Activated naive CD8-positive, alpha-beta T cell (primary cell): ENCODE measurements around the gene ARMH3.
"Not testable (repeated sequence)": the region's sequence is repeated elsewhere in the genome, so short reads cannot be mapped to it uniquely, and the experiment has no call there.

Experiments used
- H3K27ac Mint-ChIP-seq: one replicate; pipeline ENCODE4 v1.8.0; 2021; ENCODE audit warnings: mixed read lengths
- H3K27me3 Mint-ChIP-seq: one replicate; pipeline ENCODE4 v1.8.0; 2021; ENCODE audit warnings: mixed read lengths
- H3K36me3 Mint-ChIP-seq: one replicate; pipeline ENCODE4 v1.8.0; 2021; ENCODE audit warnings: mixed read lengths
- H3K4me1 Mint-ChIP-seq: one replicate; pipeline ENCODE4 v1.8.0; 2021; ENCODE audit warnings: low read depth, mixed read lengths
- H3K4me3 Mint-ChIP-seq: one replicate; pipeline ENCODE4 v1.8.0; 2021; ENCODE audit warnings: mild to moderate bottlenecking, mixed read lengths
- H3K9me3 Mint-ChIP-seq: one replicate; pipeline ENCODE4 v1.8.0; 2021; ENCODE audit warnings: low read depth, mixed read lengths

The ARMH3 gene

DNA sequence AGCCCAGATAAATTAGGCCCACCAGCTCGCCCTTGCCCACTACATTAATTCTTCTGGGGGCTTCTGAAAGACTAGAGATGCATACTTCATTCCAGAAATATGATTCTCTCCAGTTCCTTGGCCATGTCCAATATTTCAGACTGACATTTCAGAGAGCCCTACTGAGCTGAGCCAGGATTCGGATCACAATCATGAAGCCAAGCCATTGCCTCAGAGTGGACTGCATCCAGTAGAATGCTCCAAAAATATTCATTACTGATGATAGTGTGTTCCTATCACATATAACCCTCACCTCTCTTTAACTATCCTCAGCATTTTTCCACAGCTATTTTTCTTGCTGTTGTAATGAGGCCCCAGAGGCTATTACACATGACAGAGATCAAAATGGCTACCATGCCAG is 38.7 kb downstream of the ARMH3 start:
- Mint-ChIP-seq H3K4me1 (peaks cover 1% of the 10 kb centered on the region), H3K36me3 (peaks cover 6% of the 10 kb centered on the region), H3K27me3 (no peaks in the 10 kb centered on the region), H3K9me3 (no peaks in the 10 kb centered on the region), H3K4me3 (no peak overlapping the region), H3K27ac (no peak overlapping the region)

- Mint-ChIP-seq H3K9me3 (no peaks in the 10 kb centered on the region), H3K4me1 (no peaks in the 10 kb centered on the region), H3K27me3 (no peaks in the 10 kb centered on the region), H3K4me3 (no peak overlapping the region), H3K27ac (no peak overlapping the region), H3K36me3 (peaks cover 4% of the 10 kb centered on the region)
These were observed 39.6 kb downstream of the ARMH3 start for GRCh38 chr10:102016416-102016815.

DNA sequence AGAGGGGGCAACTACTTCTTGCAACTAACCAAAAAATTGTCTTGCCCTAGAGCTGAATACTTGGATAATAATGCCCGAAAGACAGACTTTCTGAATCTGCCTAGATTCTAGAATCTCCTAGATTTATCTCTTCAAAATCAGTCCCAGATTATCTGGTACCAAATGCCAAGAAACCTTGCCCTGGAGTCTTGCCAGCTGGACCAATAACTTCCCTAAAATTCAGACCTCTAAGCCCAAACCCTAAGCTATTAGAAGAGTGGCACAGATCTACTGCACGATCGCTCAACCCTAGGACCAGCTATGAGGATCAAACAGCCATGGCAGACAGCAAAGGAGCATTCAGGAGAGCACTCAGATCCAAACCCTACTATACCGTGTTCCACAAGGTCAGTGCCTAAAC is 45.0 kb downstream of the ARMH3 start:
- Mint-ChIP-seq H3K4me3 (no peak overlapping the region), H3K4me1 (peaks cover 2% of the 10 kb centered on the region), H3K27ac (no peak overlapping the region), H3K27me3 (no peaks in the 10 kb centered on the region), H3K36me3 (peaks cover 5% of the 10 kb centered on the region), H3K9me3 (no peaks in the 10 kb centered on the region)

DNA sequence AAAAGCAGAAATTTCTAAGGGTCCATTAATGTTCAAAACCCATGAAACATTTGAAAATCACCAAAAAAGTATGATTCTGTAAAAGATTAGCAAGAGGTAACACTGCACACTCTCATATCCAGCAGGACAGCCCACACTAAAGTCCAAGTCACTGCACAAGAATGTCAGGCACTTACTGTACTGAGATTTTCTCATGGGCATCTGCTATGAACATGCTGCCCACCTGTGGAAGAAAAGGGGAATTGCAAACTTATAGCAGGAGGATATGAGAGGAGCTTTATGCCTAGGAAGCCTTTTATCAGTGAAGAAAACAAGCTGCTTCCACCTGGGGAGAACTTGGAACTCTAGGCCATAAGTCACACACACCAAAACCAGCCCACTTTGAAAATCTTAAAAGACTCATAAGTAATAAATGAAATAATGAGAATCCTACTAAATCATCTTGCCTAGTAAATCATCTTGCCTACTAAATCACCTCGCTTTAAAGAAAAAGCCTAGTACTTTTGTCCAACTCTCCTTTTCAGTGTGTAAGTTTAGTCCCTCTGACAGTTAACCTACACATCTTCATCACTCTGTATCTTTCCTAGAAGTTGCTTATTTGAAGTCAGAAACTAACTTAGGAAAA is 46.1 kb downstream of the ARMH3 start:
- Mint-ChIP-seq H3K9me3 (no peaks in the 10 kb centered on the region), H3K27me3 (no peaks in the 10 kb centered on the region), H3K36me3 (peaks cover 8% of the 10 kb centered on the region), H3K27ac (no peak overlapping the region), H3K4me1 (peaks cover 2% of the 10 kb centered on the region), H3K4me3 (no peak overlapping the region)

- peaks cover 8% of the 10 kb centered on the region for H3K36me3 Mint-ChIP-seq
- H3K4me3 Mint-ChIP-seq: no peak overlapping the region
- no peak overlapping the region for H3K27ac Mint-ChIP-seq
- no peaks in the 10 kb centered on the region for H3K9me3 Mint-ChIP-seq
- peaks cover 2% of the 10 kb centered on the region for H3K4me1 Mint-ChIP-seq
- no peaks in the 10 kb centered on the region for H3K27me3 Mint-ChIP-seq
These were observed 48.2 kb downstream of the ARMH3 start for GRCh38 chr10:102007796-102008195.

- H3K27ac Mint-ChIP-seq, H3K4me1 Mint-ChIP-seq, H3K36me3 Mint-ChIP-seq, H3K27me3 Mint-ChIP-seq, H3K4me3 Mint-ChIP-seq, H3K9me3 Mint-ChIP-seq: not testable (repeated sequence)
These were observed 48.9 kb downstream of the ARMH3 start for GRCh38 chr10:102007031-102007430.

DNA sequence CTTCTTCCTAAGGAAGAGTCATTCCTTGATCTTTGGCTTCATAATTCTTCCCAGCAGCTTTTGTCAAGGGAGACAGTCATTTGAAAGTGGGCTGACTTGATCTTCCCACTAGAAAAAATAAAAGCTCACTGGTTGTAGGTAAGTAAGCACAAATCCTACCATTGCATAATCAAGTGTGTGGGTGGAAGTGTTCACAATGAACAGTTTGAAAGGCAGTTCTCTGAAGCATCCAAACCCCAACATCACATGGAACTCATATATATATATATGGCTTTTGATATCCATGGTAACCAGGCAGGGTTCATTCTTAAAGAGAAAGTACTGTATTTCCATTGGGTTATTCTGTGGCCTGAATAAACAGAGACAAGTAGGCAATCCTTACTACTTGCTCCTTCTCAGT is 51.6 kb downstream of the ARMH3 start:
- Mint-ChIP-seq H3K4me3 (no peak overlapping the region), H3K4me1 (peaks cover 16% of the 10 kb centered on the region), H3K9me3 (no peaks in the 10 kb centered on the region), H3K27me3 (no peaks in the 10 kb centered on the region), H3K36me3 (peaks cover 15% of the 10 kb centered on the region), H3K27ac (no peak overlapping the region)

DNA sequence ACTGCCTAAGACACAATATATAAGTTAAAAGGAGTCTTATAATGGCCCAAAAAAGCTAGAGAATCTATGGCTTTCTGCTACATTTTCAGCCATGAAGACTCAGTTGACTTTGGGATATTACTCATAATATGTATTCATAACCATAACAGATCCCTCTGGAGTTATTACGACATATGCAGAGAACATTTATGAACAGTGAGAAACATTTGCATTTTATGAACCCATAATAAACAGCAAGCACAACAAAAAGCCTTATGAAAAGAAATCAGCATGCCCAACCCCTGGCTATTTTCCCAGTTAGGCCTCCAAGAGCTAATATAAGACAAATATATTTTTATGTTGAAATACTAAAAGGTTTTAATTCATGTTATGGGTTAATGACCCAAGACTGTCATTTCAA is 52.4 kb downstream of the ARMH3 start:
- no peak overlapping the region for H3K27ac Mint-ChIP-seq
- peaks cover 16% of the 10 kb centered on the region for H3K36me3 Mint-ChIP-seq
- no peaks in the 10 kb centered on the region for H3K9me3 Mint-ChIP-seq
- H3K27me3 Mint-ChIP-seq: no peaks in the 10 kb centered on the region
- peaks cover 16% of the 10 kb centered on the region for H3K4me1 Mint-ChIP-seq
- no peak overlapping the region for H3K4me3 Mint-ChIP-seq

DNA sequence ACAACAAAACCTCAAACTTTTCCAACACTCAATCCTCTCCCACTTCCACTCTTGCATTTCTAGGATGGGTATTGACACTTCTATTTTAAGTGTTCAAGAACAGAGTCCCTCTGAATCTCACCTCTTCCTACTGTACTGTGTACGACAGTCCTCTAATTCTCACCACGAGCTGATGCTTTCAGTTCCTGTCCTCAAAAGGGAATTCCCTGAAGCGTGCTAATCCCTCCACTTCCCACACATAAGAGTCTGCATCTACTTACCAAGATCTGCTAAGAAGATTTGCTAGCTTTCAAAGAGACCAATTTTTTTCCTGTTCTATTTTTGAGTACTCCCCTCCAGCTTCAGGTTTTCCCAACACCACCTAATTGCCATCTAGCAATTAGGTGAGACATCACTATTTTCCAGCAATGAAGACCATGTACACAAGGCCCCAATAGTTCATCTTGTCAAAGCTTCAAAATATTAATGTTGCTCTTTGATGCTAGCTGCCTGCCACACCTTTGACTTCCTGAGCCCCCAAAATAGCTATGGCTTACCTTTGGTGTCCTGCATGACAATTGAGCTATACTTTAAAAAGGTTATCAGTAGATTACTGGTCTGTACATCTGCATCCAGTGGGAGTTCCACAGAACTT is 54.4 kb downstream of the ARMH3 start:
- Mint-ChIP-seq H3K36me3 (peaks cover 14% of the 10 kb centered on the region), H3K4me3 (peak overlapping the region; percentile 22), H3K27ac (peak overlapping the region; percentile 37), H3K27me3 (no peaks in the 10 kb centered on the region), H3K9me3 (no peaks in the 10 kb centered on the region), H3K4me1 (peaks cover 14% of the 10 kb centered on the region)

GRCh38 chr10:101997803-101998202 is 58.2 kb downstream of the ARMH3 start:
- no peaks in the 10 kb centered on the region for H3K9me3 Mint-ChIP-seq
- H3K4me3 Mint-ChIP-seq: no peak overlapping the region
- H3K27ac Mint-ChIP-seq: no peak overlapping the region
- H3K36me3 Mint-ChIP-seq: peaks cover 17% of the 10 kb centered on the region
- H3K4me1 Mint-ChIP-seq: peaks cover 14% of the 10 kb centered on the region
- H3K27me3 Mint-ChIP-seq: no peaks in the 10 kb centered on the region

DNA sequence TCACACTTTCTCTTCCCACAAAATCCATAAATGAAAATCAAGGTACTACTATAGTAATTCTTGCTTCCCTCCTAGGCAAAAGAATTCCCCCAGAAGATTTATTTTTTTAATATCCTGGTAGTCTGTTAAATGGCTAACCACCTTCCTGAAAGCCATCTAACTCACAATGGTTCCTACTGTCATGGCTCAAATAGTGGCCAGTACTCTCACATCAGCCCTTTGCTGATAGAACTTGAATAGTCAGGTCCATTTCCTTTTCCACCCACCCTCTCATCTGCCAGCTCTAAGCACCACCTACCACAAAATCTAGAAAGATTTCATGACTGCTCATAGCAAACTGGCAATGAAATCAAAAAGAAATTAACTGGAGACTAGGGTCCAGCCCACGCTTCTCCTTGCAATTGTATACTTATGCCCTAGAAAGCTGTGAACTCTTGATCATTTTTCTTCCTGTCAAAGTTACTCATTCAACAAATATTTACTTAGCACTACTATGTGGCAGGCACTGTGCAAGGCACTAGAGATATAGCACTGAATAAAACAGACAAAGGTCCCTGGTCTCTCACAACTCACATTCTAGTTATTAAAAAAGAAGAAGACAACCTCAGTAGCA is 60.4 kb downstream of the ARMH3 start:
- Mint-ChIP-seq H3K27ac (no peak overlapping the region), H3K4me1 (no peaks in the 10 kb centered on the region), H3K27me3 (no peaks in the 10 kb centered on the region), H3K4me3 (no peak overlapping the region), H3K36me3 (peaks cover 13% of the 10 kb centered on the region), H3K9me3 (no peaks in the 10 kb centered on the region)

- no peaks in the 10 kb centered on the region for H3K27me3 Mint-ChIP-seq
- peaks cover 18% of the 10 kb centered on the region for H3K36me3 Mint-ChIP-seq
- H3K4me1 Mint-ChIP-seq: no peaks in the 10 kb centered on the region
- H3K9me3 Mint-ChIP-seq: no peaks in the 10 kb centered on the region
- no peak overlapping the region for H3K4me3 Mint-ChIP-seq
- H3K27ac Mint-ChIP-seq: no peak overlapping the region
These were observed 62.2 kb downstream of the ARMH3 start for GRCh38 chr10:101993651-101994200.

- H3K27ac Mint-ChIP-seq: no peak overlapping the region
- no peaks in the 10 kb centered on the region for H3K4me1 Mint-ChIP-seq
- H3K36me3 Mint-ChIP-seq: peaks cover 15% of the 10 kb centered on the region
- no peaks in the 10 kb centered on the region for H3K27me3 Mint-ChIP-seq
- H3K4me3 Mint-ChIP-seq: no peak overlapping the region
- no peaks in the 10 kb centered on the region for H3K9me3 Mint-ChIP-seq
These were observed 62.8 kb downstream of the ARMH3 start for GRCh38 chr10:101993221-101993620.

GRCh38 chr10:101987136-101987535 is 68.8 kb downstream of the ARMH3 start:
- Mint-ChIP-seq H3K9me3 (no peaks in the 10 kb centered on the region), H3K4me3 (no peak overlapping the region), H3K4me1 (peaks cover 2% of the 10 kb centered on the region), H3K27ac (peak overlapping the region; percentile 8), H3K27me3 (no peaks in the 10 kb centered on the region), H3K36me3 (peaks cover 8% of the 10 kb centered on the region)

DNA sequence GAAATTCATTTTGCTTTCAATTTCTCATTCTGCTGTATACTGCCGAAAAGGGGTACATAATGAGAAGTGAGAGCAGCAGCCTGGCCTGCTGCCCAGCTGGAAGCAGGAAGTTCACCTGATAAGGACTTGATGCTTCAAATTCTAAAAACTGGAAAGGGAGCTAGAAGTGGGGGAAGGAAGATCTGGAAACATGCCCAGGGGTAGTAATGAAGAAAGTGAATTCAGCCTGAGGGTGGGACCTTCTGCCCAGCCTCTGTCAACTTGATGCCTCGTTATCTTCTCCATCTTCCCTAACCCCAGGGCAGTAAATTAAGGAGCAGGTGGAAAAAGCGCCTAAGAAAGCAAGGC is 69.4 kb downstream of the ARMH3 start:
- H3K36me3 Mint-ChIP-seq: peaks cover 5% of the 10 kb centered on the region
- H3K4me3 Mint-ChIP-seq: no peak overlapping the region
- H3K9me3 Mint-ChIP-seq: no peaks in the 10 kb centered on the region
- peak overlapping the region; percentile 0 for H3K27ac Mint-ChIP-seq
- H3K27me3 Mint-ChIP-seq: no peaks in the 10 kb centered on the region
- H3K4me1 Mint-ChIP-seq: peaks cover 2% of the 10 kb centered on the region
